IgD-negative memory B cell (primary cell): ENCODE data around the gene SCGB1D4. TPM values are rescaled to one million over a fixed set of nuclear protein-coding genes. Genes with fewer than 3 reads are reported as not detected.

Source experiments
- H3K27ac Mint-ChIP-seq, 3 donors: one replicate each; pipeline ENCODE4 v1.8.0; 2020 to 2022; ENCODE audit warnings: mild to moderate bottlenecking in 3 of 3, mixed read lengths in 3 of 3, moderate library complexity in 1 of 3
- H3K27me3 Mint-ChIP-seq: one replicate; pipeline ENCODE4 v1.8.0; 2021; ENCODE audit warnings: mixed read lengths
- H3K36me3 Mint-ChIP-seq: one replicate; pipeline ENCODE4 v1.8.0; 2020; ENCODE audit warnings: mild to moderate bottlenecking, mixed read lengths
- H3K4me1 Mint-ChIP-seq, 3 donors: one replicate each; pipeline ENCODE4 v1.8.0; 2020 to 2022; ENCODE audit warnings: mixed read lengths in 3 of 3, mild to moderate bottlenecking in 1 of 3
- H3K4me3 Mint-ChIP-seq, 4 donors: one replicate each; pipeline ENCODE4 v1.8.0; 2020 to 2022; ENCODE audit warnings: mild to moderate bottlenecking in 4 of 4, mixed read lengths in 4 of 4, moderate library complexity in 3 of 4
- H3K9me3 Mint-ChIP-seq, 3 donors: one replicate each; pipeline ENCODE4 v1.8.0; 2020 to 2021; ENCODE audit warnings: mixed read lengths in 3 of 3, mild to moderate bottlenecking in 1 of 3
- polyA plus RNA-seq: library from polyadenylated mRNA; unstranded; fragments of 300-500 nt; fragmentation: Illumina TruSeq; gene quantifications from one replicate; pipeline ENCODE4 v1.2.3, GENCODE V29; 2021

The SCGB1D4 gene
- polyA plus RNA-seq, 1 donor from 2014 or later = not detected

DNA sequence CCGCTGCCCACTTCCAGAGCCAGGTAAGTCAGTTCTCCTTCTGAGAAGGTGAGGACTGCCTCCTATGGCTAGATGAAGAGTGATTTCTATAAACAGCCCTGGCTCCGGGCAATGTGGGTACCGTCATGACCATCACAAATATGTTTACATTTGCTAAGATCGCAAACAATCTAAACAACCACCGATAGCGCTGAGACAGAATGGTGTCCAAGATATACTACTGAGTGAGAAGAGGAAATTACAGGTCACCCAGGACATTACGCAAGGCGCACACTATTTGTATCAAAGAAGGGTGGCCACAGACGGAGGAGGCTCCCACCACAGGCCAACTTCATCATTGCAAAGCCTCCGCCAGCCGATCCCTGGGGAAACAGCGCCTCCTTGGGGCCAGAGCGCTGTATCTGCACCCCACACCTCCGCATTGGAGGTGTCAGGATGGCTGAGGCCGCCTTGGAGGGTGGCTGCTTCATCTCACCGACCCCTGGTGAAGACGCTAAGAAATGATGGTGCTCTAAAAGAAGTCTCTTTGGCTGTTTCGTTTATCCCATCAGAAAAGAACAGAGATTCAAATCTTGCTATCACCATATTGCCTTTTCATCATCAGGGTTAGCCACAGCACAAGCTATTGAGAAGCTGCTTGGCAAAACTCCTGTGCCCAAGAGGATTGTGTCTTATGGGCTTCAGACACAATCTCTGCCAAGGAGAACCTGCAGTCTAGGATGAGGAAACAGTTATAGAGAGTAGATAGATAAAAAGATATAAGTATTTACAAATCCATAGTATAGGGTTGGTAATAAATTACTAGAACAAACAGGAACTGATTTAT, 26.1 kb upstream of the SCGB1D4 start:
- H3K36me3 Mint-ChIP-seq = no peaks in the 10 kb centered on the region
- H3K27ac Mint-ChIP-seq = no peak overlapping the region
- H3K4me1 Mint-ChIP-seq = peaks cover 0 to 5% (median 0%) of the 10 kb centered on the region in 3 donors
- peaks cover 0 to 1% (median 0%) of the 10 kb centered on the region in 3 donors for H3K9me3 Mint-ChIP-seq
- no peak overlapping the region for H3K4me3 Mint-ChIP-seq
- H3K27me3 Mint-ChIP-seq = peaks cover 17% of the 10 kb centered on the region

- H3K4me3 Mint-ChIP-seq = no peak overlapping the region
- peaks cover 19% of the 10 kb centered on the region for H3K27me3 Mint-ChIP-seq
- peaks cover 0 to 3% (median 0%) of the 10 kb centered on the region in 3 donors for H3K4me1 Mint-ChIP-seq
- no peak overlapping the region for H3K27ac Mint-ChIP-seq
- no peaks in the 10 kb centered on the region for H3K36me3 Mint-ChIP-seq
- H3K9me3 Mint-ChIP-seq = peaks cover 0 to 1% (median 0%) of the 10 kb centered on the region in 3 donors
Measured at GRCh38 chr11:62322524-62322923, 23.6 kb upstream of the SCGB1D4 start.

- H3K27me3 Mint-ChIP-seq = peaks cover 20% of the 10 kb centered on the region
- no peak overlapping the region for H3K27ac Mint-ChIP-seq
- no peaks in the 10 kb centered on the region for H3K9me3 Mint-ChIP-seq
- H3K4me3 Mint-ChIP-seq = no peak overlapping the region
- H3K36me3 Mint-ChIP-seq = no peaks in the 10 kb centered on the region
- H3K4me1 Mint-ChIP-seq = peaks cover 5 to 8% (median 5%) of the 10 kb centered on the region in 3 donors
Measured at GRCh38 chr11:62315431-62315830, 16.6 kb upstream of the SCGB1D4 start.

DNA sequence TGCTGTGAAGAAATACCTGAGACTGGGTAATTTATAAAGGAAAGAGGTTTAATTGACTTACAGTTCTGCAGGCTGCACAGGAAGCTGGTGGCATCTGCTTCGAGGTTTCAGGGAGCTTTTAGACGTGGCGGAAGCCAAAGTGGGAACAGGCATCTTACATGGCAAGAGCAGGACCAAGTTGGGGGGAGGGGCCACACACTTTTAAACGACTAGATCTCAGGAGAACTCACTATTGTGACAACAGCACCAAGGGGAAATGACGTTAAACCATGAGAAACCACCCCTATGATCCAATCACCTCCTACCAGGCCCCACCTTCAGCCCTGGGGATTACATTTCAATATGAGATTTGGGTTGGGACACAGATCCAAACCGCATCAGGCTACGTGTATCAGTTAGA, 11.1 kb upstream of the SCGB1D4 start:
- Mint-ChIP-seq H3K27ac (no peak overlapping the region), H3K4me1 (peaks cover 5 to 8% (median 5%) of the 10 kb centered on the region in 3 donors), H3K27me3 (peaks cover 13% of the 10 kb centered on the region), H3K36me3 (no peaks in the 10 kb centered on the region), H3K9me3 (peaks cover 0 to 12% (median 0%) of the 10 kb centered on the region in 3 donors), H3K4me3 (no peak overlapping the region)

GRCh38 chr11:62307950-62308349, 9.1 kb upstream of the SCGB1D4 start:
- H3K36me3 Mint-ChIP-seq = no peaks in the 10 kb centered on the region
- no peak overlapping the region for H3K27ac Mint-ChIP-seq
- H3K4me3 Mint-ChIP-seq = no peak overlapping the region
- peaks cover 0 to 12% (median 0%) of the 10 kb centered on the region in 3 donors for H3K9me3 Mint-ChIP-seq
- H3K4me1 Mint-ChIP-seq = peaks cover 5 to 8% (median 5%) of the 10 kb centered on the region in 3 donors
- peaks cover 13% of the 10 kb centered on the region for H3K27me3 Mint-ChIP-seq

- H3K36me3 Mint-ChIP-seq = no peaks in the 10 kb centered on the region
- peaks cover 15% of the 10 kb centered on the region for H3K27me3 Mint-ChIP-seq
- peaks cover 0 to 12% (median 0%) of the 10 kb centered on the region in 3 donors for H3K9me3 Mint-ChIP-seq
- H3K27ac Mint-ChIP-seq = no peak overlapping the region
- H3K4me3 Mint-ChIP-seq = no peak overlapping the region
- H3K4me1 Mint-ChIP-seq = peaks cover 1 to 3% (median 1%) of the 10 kb centered on the region in 3 donors
Measured at GRCh38 chr11:62306227-62306626, 7.4 kb upstream of the SCGB1D4 start.

GRCh38 chr11:62295504-62295903, 3.4 kb downstream of the SCGB1D4 start:
- H3K27me3 Mint-ChIP-seq = peaks cover 10% of the 10 kb centered on the region
- H3K27ac Mint-ChIP-seq = no peak overlapping the region
- no peaks in the 10 kb centered on the region for H3K36me3 Mint-ChIP-seq
- H3K9me3 Mint-ChIP-seq = peaks cover 1 to 3% (median 3%) of the 10 kb centered on the region in 3 donors
- no peak overlapping the region for H3K4me3 Mint-ChIP-seq
- H3K4me1 Mint-ChIP-seq = no peaks in the 10 kb centered on the region

DNA sequence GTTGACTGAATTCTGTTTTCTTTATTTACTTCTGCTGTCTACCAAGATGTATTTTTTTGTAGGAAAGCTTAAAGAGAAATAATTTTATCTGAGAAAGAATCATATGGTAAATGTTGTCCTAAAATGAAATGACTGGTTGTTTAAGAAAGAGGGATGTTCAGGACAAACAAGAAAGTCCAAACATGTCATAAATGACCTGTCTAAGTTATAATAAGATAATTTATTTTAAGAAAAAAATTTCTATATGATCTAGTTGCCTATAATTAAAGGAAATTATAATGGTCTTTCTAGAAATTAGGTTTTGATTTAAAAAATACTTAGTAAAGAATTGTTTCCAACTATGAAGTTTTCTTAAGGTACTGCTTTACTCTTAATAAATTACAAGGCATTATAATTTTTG, 18.4 kb downstream of the SCGB1D4 start:
- no peak overlapping the region for H3K27ac Mint-ChIP-seq
- no peaks in the 10 kb centered on the region for H3K36me3 Mint-ChIP-seq
- peaks cover 1% of the 10 kb centered on the region for H3K27me3 Mint-ChIP-seq
- peaks cover 0 to 8% (median 3%) of the 10 kb centered on the region in 3 donors for H3K9me3 Mint-ChIP-seq
- no peak overlapping the region for H3K4me3 Mint-ChIP-seq
- H3K4me1 Mint-ChIP-seq = no peaks in the 10 kb centered on the region

DNA sequence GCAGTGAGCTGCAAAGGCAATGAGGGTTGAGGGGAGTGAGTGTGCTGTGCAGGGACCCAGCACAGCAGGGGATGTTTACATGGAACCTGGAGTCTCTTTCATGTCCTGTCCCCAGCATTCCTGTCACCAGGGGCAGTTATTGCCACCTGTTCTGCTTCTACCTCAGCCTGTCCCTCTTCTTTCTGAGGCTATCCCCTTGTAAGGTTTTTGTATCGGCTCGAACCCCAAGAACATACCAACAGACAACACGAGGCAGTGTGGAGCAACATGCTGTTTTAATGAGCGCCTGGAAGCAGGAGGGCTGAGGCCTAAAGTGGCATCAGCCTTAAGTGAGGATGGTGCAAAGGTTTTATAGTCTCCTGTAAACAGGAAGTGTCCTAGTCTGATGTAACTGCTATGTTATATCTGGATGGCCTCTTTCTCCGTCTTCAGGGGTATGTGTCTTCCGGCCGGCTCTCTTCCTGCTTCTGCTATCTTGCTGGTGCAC, 25.0 kb downstream of the SCGB1D4 start:
- H3K27ac Mint-ChIP-seq = no peak overlapping the region
- no peaks in the 10 kb centered on the region for H3K9me3 Mint-ChIP-seq

DNA sequence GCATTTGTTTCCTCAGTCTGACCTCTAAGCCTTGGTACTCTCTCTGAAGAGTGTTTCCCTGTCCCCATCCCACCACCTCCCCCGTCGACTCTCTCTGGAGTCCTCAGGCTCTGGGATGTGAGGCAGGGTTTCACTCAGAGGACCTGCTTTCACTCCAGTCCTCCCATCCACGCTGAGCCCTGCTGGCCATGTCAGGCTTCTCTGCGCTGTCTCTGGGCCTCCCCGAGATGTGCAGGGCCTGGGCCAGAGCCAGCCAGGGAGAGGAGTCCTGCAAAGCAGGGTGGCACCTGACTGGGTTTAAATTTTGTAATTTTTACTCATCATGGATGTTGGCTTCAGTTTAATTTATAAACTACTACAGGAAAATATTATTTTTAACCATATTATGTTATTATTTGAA, 25.6 kb downstream of the SCGB1D4 start:
- Mint-ChIP-seq H3K4me1 (no peaks in the 10 kb centered on the region), H3K9me3 (peaks cover 0 to 2% (median 0%) of the 10 kb centered on the region in 3 donors), H3K27ac (no peak overlapping the region), H3K4me3 (no peak overlapping the region), H3K27me3 (no peaks in the 10 kb centered on the region), H3K36me3 (no peaks in the 10 kb centered on the region)

More for the DNA sequence above, 25.0 kb downstream of the SCGB1D4 start:
- H3K36me3 Mint-ChIP-seq = no peaks in the 10 kb centered on the region
- no peak overlapping the region for H3K4me3 Mint-ChIP-seq
- H3K4me1 Mint-ChIP-seq = no peaks in the 10 kb centered on the region
- H3K27me3 Mint-ChIP-seq = no peaks in the 10 kb centered on the region

DNA sequence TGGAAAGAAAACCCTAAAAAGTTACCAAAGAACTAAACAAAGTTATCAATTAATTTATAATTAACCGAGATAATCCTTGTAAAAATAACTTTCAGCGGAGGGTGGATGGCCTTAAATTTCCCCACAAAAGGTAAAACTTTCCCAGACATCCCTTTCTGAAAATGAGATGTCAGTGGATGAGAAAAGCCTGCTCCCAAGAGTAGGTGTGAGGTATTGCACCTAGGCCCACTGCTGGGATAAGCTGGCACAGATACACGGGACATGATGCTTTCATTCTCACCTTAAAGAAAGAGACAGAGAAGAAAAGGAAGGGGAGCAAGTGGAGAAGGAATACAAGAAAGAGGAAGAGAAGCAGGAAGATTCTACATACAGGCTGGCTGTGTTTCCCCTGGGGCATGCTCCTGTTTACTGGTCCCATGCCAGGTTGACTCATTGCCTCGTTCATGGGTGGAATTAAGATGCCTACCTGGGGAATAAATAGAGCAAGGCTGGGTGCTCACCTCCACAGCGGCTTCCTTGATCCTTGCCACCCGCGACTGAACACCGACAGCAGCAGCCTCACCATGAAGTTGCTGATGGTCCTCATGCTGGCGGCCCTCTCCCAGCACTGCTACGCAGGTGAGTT, 29.1 kb downstream of the SCGB1D4 start, which contains the start of gene SCGB2A2:
SCGB2A2 (plus strand) TSS at position 505 of the 625 bp plus-strand sequence; CDS start at position 564, 59 bp downstream.
- peaks cover 0 to 2% (median 0%) of the 10 kb centered on the region in 3 donors for H3K9me3 Mint-ChIP-seq
- no peaks in the 10 kb centered on the region for H3K4me1 Mint-ChIP-seq
- H3K27ac Mint-ChIP-seq = no peak within 1 kb of the TSS
- H3K4me3 Mint-ChIP-seq = no peak within 1 kb of the TSS
- peaks cover 7% of the 10 kb centered on the region for H3K27me3 Mint-ChIP-seq
- H3K36me3 Mint-ChIP-seq = no peaks in the 10 kb centered on the region

GRCh38 chr11:62267576-62267975, 31.3 kb downstream of the SCGB1D4 start:
- Mint-ChIP-seq H3K27me3 (peaks cover 7% of the 10 kb centered on the region), H3K9me3 (peaks cover 0 to 2% (median 2%) of the 10 kb centered on the region in 3 donors), H3K4me3 (no peak overlapping the region), H3K36me3 (peaks cover 2% of the 10 kb centered on the region), H3K4me1 (no peaks in the 10 kb centered on the region), H3K27ac (no peak overlapping the region)

DNA sequence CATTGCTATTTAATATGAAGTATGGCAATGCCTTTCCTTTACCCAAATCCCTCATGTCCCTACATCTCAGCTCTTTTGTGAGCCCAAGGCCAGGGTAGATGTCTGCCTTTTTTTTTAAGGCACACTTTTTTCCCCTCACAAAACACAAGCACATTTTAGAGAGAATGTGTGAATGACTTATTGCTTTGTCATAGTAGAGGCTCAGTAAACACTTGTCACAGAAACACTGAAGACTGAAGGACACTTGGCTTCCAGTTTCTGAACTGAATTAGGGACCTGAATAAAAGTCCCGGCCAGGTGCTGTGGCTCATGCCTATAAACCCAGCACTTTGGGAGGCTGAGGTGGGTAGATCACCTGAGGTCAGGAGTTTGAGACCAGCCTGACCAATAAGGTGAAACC, 31.8 kb downstream of the SCGB1D4 start:
- no peak overlapping the region for H3K27ac Mint-ChIP-seq
- H3K4me3 Mint-ChIP-seq = no peak overlapping the region
- peaks cover 7% of the 10 kb centered on the region for H3K27me3 Mint-ChIP-seq
- peaks cover 2% of the 10 kb centered on the region for H3K36me3 Mint-ChIP-seq
- H3K9me3 Mint-ChIP-seq = peaks cover 0 to 2% (median 2%) of the 10 kb centered on the region in 3 donors
- H3K4me1 Mint-ChIP-seq = no peaks in the 10 kb centered on the region

GRCh38 chr11:62266558-62266957, 32.3 kb downstream of the SCGB1D4 start:
- H3K36me3 Mint-ChIP-seq = peaks cover 2% of the 10 kb centered on the region
- H3K27me3 Mint-ChIP-seq = peaks cover 8% of the 10 kb centered on the region
- H3K27ac Mint-ChIP-seq = no peak overlapping the region
- no peaks in the 10 kb centered on the region for H3K4me1 Mint-ChIP-seq
- H3K4me3 Mint-ChIP-seq = no peak overlapping the region
- peaks cover 0 to 2% (median 2%) of the 10 kb centered on the region in 3 donors for H3K9me3 Mint-ChIP-seq

DNA sequence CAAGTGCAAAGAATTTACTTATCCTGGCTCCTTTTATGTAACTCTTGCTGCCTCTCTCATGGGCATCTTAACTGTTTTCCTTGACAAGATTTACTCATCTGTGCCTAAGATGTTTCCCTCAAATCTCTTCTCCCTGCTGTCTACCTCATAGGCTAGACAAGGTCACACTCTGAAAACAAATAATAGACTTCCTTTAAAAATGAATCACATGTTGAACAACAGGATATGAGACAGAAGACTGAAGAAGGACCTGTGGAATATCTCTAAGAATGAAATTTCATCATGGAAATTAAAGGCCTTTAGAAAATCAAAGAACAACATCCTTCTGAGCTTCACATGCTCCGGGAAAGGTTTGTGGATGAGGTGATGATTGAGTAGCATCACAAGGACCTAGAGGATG, 34.9 kb downstream of the SCGB1D4 start:
- Mint-ChIP-seq H3K4me3 (no peak overlapping the region), H3K36me3 (peaks cover 2% of the 10 kb centered on the region), H3K27me3 (peaks cover 13% of the 10 kb centered on the region), H3K9me3 (peaks cover 0 to 2% (median 2%) of the 10 kb centered on the region in 3 donors), H3K27ac (no peak overlapping the region), H3K4me1 (no peaks in the 10 kb centered on the region)
